Measurements from ENCODE around the gene ANKH.
"Not testable (repeated sequence)": the region's sequence is repeated elsewhere in the genome, so short reads cannot be mapped to it uniquely, and the experiment has no call there.

ANKH gene

DNA sequence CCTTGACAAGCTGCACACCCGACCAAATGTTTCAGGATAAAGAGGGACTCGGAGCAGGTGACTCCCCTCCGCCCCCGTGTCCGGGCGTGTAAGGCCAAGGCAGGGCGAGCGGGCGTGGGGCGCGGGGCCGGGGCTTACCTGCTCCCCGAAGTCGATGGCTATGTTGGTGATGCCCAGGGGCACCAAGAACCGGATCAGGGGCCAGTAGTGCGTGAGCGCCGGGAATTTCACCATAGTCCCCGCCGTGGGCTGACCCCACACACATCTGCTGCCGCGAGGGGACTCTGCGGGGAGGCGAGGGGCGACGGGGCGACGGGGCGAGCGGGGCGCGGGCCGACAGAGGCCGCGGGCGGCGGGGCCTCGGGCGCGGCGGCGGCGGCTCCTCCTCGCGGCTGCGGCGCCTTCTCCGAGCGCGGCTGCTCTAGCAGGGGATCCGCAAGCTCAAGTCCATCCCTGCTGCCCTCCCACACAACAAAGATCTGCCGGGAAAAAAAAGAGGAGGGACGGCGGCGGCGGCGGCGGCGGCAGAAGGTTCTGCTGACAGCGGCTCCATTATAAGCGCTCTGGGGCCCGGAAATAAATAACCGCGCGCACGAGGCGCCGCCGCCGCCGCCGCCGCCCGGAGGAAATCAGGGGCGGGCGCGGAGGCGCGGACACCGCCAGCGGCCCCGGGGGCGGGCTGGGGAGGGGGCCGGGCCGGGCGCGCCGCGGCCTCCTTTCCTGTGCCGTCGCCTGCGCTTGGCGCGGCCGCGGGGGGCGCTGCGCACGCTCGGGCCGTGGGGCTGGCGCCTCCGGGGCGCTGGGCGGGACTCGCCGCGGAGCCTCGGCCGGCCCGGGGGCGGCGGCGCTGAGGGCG is at the start of gene ANKH:
Gene ANKH, minus strand, starts transcription at position 565 of the 856 bp plus-strand sequence. Its CDS starts 331 bp downstream, at position 234.
- in situ Hi-C loops (cut with MboI; ENCODE audit: low sequenced_read_pairs), result no loop called here

DNA sequence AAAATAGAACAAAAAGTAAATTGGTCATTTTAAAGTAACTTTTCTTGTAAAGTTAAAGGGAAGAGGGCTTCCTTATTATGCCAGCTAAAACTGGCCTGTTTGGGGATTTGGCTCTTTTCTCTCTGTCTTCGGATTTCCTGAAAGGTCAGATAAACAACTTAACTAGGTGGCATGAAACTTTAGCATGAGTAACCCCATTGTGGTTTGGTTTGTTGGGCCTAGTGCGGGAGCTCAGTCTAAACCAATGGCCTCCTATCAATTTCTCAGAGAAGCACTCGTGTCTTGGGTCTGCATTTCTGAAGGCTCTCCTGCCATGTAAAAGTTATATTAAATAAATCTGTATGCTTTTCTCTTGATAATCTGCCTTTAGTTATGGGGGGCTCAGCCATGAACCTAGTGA is 48.5 kb upstream of the ANKH start:
- in situ Hi-C loops (cut with MboI; ENCODE audit: low sequenced_read_pairs), result no loop called here

DNA sequence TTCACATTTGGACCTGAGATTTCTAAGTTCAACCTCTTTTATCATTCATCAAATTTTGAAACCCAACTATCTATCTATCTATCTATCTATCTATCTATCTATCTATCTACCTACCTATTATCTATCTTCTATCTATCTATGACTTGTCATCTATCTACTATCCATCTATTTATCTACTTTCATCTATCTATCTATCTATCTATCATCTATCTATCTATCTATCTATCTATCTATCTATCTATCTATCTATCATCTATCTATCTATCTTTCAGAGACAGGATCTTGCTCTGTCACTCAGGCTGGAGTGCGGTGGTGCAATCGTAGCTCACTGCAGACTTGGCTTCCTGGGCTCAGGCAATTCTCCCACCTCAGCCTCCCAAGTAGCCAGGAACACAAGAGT is 47.5 kb upstream of the ANKH start:
- in situ Hi-C loops (cut with MboI; ENCODE audit: low sequenced_read_pairs), result not testable (repeated sequence)

DNA sequence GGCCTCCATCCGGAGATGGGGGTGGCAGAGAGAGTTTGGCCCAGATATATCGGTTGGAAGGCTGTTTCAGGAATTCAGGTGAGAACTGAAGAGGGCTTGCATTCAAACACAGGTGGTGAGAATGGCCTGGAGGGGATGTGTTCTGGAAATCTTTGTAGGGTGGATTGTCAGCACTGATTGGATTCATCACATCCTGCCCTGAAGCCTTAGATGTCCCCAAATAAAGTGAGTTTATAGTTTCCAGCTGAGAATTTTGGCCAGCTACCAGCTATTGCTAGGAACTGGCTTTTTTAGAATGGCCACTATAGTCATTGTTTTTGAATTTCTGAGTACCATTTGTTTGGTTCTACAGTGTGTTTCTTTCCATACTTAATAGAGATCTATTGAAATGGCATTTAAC is 46.1 kb upstream of the ANKH start:
- in situ Hi-C loops (cut with MboI; ENCODE audit: low sequenced_read_pairs), result no loop called here

DNA sequence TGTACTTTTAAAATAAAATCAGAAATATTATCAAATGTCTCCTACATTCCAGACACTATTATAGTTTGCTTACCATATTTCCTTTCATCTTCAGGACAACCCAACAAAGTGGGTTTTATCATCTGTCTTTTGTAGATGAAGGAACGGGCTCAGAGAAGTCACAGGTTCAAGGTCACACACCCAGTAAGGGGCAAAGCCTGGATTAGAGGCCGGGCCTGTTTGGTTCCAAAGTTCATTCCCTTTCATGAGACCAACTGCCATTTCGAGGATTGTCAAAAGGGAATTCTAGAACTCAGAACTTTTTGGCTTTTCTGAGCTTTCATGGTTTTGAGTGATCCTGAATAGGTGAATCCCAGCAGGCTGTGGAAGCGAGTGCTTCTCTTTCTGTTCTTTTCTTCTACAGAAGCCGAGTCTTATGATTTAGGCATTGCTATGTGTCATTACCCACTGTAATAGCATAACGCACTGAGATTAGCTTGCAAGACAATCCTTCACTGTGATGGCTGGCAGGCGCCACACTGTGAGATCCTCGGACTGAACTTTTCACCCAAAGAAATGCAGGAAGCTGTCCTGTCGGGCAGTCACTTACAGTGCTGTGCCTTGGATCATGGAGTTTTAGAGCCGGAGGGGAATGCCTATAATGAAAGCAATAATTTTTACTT is 43.8 kb upstream of the ANKH start:
- in situ Hi-C loops (cut with MboI; ENCODE audit: low sequenced_read_pairs), result no loop called here

DNA sequence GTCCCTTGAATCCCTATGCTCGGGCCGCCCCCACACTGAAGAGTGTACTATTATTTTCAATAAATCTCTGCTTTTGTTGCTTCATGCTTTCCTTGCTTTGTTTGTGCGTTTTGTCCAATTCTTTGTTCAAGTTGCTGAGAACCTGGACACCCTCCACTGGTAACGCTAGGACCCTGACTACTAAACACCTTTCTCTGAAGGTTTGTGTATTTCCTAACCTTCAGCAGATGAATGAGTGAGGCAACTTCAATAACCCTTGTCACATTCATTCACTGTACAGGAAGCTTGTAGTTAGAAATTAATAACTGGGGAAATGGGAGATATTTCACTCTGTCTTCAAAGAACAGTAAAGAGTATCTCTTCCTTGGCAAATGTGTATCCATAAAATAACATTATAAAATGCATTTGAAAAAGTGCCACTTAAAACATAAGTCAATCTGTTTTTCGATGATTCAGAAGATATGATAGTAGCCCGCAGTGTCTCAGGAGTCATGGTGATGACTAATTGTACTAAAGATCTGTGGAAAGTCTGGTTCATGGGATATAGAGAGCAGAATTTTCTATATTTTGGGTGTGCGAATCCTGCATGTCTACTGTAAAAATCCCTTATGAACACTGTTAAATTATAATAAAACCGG is 43.2 kb upstream of the ANKH start:
- in situ Hi-C loops (cut with MboI; ENCODE audit: low sequenced_read_pairs), result no loop called here

DNA sequence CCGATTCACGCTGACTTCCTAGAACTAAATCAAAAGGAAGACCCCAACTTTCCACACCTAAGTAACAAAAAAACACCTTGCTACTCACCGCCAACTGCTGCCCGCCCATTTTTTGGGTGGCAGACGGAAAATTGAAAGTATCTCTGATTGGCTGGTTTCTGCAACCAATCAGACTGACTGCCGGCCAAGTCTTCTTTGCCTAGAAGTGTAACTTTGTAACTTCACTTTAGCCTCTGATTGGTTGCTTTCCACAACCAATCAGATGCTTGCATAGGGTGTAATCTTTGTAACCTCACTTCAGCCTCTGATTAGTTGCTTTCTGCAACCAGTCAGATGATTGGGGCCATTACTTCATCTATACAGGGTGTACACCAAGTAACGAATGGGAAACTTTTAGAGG is 42.6 kb upstream of the ANKH start:
- in situ Hi-C loops (cut with MboI; ENCODE audit: low sequenced_read_pairs), result no loop called here

DNA sequence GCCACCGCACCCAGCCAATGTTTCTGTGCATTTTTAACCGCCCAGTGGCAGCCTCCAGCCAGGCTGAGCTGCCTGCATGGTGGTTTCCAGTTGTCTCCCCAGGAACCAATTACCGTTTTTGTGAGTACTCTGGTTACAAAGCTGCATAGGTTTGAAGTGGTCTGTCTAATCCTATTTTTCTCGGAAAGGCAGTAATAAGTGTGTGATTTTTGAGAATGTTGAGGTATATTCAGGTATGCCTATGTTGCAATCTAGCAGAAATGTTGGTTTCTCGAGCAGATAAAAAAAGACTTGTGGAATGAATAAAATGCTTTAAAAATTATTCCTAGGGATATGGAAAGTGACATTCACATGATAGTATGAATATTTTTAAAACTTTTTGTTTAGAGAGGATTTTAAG is 41.5 kb upstream of the ANKH start:
- in situ Hi-C loops (cut with MboI; ENCODE audit: low sequenced_read_pairs), result no loop called here

DNA sequence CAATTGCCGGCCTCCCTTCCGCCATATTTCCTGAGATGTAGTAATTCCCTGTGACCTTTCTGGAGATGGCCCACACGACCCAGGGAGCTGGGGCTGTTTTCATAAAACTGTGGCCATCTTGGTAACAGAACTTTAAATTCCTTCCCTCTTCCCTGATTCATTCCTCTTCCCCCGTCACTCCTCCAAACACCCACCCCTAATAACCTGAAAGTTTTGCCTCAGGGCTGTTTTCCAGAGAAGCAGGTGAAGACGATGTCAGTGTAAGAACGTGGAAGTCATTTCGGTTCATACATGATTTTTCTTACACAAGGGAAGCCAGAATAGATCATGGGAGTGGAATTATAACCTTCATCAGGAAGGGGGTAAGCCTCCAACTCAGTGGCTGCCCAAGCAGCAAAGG is 40.6 kb upstream of the ANKH start:
- in situ Hi-C loops (cut with MboI; ENCODE audit: low sequenced_read_pairs), result no loop called here

DNA sequence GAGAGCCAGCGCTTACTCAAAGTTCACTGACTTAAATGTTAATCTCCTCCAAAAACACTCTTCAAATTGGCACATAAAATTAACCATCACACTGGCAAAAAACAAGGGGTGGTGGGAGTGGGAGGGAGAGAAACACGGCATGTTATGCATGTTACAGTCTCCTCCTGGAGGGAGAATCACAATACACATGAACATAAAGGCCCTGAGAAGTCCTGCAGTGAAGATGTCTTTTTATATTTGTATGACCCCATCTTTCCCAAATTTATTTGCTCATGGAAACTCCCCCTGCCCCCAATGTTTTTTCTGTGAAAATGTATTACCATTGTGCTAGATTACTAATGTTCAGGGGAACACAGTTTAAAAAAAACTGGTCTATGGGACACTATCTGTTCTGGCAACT is 37.8 kb upstream of the ANKH start:
- in situ Hi-C loops (cut with MboI; ENCODE audit: low sequenced_read_pairs), result no loop called here

DNA sequence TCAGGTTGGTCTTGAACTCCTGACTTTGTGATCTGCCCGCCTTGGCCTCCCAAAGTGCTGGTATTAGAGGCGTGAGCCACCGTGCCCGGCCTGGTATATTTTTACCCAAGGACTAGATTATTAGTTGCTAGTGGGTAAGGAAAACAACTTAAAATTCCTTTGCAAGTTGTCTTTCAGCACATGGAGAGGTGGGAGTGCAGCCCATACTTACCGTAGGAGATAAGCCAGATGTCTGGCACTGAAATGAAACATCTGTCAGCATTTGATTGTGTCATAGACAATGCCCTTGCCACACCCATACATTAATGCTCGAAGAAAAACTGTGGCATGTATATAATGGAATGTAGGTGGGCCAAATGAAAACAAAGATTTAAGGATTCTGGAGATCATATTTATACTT is 36.6 kb upstream of the ANKH start:
- in situ Hi-C loops (cut with MboI; ENCODE audit: low sequenced_read_pairs), result no loop called here

DNA sequence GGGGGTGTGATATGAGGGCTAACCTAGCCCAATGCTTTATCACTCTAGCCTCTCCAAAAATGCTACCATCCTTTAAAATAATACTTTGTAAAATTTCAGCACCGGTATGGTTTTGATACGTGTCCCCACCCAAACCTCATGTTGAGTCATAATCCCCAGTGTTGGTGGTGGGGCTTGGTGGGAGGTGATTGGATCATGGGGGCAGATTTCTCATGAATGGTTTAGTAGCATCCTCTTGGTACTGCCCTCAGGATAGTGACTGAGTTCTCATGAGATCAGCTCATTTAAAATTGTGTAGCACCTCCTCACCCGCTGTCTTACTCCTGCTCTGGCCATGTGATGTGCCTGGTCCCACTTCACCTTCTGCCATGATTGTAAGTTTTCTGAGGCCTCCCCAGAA is 35.0 kb upstream of the ANKH start:
- in situ Hi-C loops (cut with MboI; ENCODE audit: low sequenced_read_pairs), result no loop called here

DNA sequence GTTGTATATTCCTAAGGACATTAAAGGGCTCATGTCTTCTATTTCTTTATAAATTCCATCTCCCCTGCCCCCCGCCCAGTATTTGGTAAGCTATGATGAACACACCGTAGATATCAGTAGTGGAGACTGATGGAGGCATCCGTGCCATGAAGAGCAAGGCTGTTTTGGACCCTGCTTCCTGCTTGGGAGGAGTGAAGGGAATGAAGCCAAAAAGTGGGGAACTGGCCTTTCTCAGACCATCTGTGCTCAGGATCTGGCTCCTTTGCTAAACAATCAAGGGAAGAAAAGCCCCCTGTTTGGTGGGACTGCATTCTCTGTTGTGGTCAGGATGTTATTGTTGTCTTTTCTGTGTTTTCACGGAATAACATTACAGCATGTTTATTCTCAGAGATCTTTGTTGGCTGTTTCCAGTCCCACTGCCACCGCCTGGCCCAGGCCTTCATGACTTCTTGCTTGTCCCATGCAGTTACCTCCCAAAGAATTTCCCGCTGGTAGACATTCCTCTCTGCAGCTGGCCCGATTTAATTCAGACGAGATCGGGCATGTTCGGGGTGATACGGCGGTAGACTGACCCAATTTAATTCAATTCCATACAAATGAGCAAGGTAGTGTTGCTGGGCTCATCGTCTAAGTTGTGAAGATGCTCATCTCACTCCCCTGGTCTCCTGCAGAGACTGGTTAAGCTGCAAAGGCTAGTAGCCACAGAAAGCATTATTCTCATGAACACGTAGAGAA is 31.4 kb upstream of the ANKH start:
- in situ Hi-C loops (cut with MboI; ENCODE audit: low sequenced_read_pairs), result no loop called here

DNA sequence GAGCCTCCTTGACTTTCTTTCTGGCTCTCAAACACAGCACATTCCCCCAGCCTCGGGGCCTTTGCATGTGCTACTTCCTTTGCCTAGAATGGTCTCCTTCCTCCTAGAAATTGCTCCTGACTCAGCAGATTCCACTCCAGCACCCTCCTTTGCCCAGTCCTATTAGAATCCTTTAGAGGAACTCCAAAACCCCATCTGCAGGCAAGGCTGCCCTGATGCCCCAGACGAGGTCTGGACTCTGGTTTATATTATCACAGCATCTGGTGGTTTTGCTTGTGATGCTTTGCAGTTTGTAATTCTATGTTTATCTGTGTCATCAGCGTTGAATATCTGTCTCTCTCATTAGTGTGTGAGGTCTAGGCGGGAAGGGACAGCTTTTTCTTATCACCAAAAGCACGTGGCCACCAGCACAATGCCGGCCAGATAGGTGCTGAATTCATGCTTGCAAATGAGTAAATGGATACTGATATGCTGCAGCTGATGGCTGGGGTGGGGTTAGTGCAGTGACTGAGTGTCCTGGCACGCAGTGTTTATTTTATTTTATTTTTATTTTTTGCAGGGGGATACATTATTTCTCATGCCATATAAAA is 30.0 kb upstream of the ANKH start:
- in situ Hi-C loops (cut with MboI; ENCODE audit: low sequenced_read_pairs), result no loop called here

DNA sequence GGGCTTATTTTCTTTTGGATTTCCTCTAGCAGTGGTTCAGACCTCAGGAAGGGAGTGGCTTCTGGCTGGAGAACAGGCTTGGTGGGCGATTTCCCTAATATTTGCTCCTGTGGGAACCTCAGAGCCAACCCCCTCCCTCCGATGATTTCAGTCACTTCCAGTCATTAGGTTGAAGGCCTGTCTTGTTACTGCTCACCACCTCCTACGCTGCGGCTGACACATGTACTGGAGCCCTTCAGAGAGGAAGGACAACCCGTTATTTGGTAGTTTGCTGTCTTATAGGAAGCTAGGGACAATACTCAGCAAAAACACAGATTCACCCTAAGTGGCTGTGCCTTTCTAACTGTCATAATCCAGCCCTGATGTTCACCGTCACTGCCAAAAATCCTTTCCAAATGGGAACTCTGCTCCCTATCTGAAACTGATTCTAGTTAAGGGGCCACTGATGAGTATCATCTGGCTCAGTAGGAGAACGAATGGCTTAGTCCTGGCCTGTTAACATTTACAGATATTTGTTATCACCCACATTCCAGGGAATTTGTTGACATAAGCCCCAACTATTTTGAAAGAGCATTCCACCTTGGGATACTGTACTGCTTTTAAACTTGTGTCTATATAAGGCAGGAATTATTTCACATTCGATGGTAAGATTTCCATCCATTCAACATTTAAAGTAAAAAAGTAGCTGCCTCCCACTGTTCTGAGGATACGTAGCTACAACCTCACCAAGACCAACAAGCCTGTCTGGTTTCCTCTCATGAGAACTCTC is 29.3 kb upstream of the ANKH start:
- in situ Hi-C loops (cut with MboI; ENCODE audit: low sequenced_read_pairs), result no loop called here

DNA sequence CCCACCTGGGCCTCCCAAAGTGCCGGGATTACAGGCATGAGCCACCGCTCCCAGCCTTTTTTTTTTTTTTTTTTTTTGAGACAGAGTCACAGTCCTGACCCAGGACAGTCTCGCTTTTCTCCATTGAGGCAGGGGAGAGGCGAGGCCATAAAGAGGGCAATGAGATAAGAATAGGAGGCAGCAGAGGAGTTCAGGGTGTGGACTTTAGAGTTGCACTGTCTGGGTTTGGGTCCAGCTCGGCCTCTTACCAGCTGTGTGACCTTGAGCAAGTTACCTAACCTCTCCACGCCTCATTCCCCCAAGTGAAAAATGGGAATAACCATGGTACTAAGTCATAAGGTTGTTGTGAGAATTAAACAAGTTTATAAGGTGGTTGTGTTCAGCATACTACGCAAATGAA is 24.6 kb upstream of the ANKH start:
- in situ Hi-C loops (cut with MboI; ENCODE audit: low sequenced_read_pairs), result no loop called here

DNA sequence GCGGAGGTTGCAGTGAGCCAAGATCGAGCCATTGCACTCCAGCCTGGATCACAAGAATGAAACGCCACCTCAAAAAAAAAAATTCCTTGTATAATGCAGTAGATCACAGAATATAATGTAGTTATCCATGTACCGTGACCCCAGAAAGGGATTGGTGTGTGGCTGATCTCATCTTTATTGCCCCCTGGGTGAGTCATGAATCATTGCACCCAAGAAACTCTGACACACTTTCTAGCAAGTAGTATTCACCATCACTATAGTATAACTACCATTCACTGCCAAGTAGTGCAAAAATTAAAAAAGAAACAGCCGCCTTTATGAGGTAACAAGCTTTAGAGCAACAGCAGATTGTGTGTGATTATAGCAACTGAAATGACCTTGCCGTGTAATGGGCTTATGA is 23.7 kb upstream of the ANKH start:
- in situ Hi-C loops (cut with MboI; ENCODE audit: low sequenced_read_pairs), result no loop called here

DNA sequence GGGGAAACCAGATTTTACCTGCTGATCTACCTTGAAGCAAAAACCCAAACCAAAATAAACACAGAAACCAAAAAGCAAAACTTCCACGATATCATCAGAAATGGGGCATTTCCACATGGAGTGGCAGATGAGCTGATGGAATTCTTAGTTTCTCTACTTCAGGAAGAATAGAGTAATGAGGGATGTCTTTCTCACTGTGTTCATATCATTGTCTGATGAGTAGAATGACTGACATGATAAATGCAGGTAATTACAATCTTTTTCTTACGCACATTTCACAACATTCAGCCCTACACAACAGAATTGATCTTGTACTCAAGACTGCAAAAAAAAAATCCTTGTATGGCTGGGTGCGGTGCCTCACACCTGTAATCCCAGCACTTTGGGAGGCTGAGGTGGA is 23.2 kb upstream of the ANKH start:
- in situ Hi-C loops (cut with MboI; ENCODE audit: low sequenced_read_pairs), result no loop called here

DNA sequence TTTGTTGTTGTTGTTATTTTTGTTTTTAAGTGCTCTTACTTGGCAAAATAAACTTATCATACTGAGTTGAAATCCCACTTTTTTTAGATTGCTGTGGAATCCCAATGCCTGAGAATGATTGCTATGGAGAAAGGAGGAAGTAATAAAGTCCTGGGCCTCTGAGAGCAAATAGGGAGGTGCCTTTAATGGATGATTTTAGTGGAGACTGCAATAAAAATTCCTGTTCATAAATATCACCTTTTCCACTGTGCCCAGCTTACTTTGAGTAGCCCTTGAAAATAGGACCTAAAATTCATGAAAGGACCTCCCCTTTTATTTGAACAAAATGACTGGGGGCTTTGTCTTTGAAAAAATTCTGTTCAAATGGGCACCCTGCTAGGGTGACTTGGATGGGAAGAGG is 21.8 kb upstream of the ANKH start:
- in situ Hi-C loops (cut with MboI; ENCODE audit: low sequenced_read_pairs), result no loop called here

DNA sequence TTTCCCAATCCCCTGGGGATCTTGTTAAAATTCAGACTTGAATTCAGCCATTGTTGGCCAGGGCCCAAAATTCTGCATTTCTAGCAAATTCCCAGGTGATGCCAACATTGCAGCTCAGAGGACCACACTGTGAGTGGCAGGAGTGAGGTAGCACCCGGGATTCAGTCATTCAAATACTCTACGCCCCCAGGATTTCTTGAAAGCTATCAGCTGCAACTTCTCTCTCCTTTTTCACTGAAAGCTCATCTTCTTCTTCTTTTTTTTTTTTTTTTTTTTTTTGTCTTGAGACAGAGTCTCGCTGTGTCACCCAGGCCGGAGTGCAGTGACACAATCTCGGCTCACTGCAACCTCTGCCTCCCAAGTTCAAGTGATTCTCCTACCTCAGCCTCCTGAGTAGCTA is 19.3 kb upstream of the ANKH start:
- in situ Hi-C loops (cut with MboI; ENCODE audit: low sequenced_read_pairs), result no loop called here

All from hTERT RPE-1 (cell line).